WTC11 (cell line): Measurements from ENCODE around the gene PARD6A. TPM values are rescaled to one million over a fixed set of nuclear protein-coding genes. Genes with fewer than 3 reads are reported as not detected.

Experiments
- ATAC-seq: fragments of 200-7000 bp; cut with Tn5 transposase; 2 replicates; pipeline ENCODE4 v1.10.0; 2021; ENCODE audit warnings: mild to moderate bottlenecking, moderate library complexity
- CTCF ChIA-PET: fragments of 300-600 bp; sonication (Branson Sonifier 250); formaldehyde crosslinking; loops from one replicate; lab custom pipeline; 2021; ENCODE audit warnings: antibody characterized with exemption; lab: Charles Lee
- POLR2A ChIA-PET: fragments of 350-600 bp; sonication (Branson Sonifier 250); formaldehyde crosslinking; loops from one replicate; lab custom pipeline; 2021; ENCODE audit warnings: antibody characterized with exemption; lab: Charles Lee
- DNase-seq: peaks from one replicate; pipeline ENCODE4 v3.0.0; 2021; ENCODE audit warnings: low spot score
- H3K27ac Mint-ChIP-seq: 2 replicates; pipeline ENCODE4 v1.8.0; 2021; ENCODE audit warnings: mixed read lengths
- H3K27me3 Mint-ChIP-seq: 2 replicates; pipeline ENCODE4 v1.8.0; 2021; ENCODE audit warnings: low read depth, mild to moderate bottlenecking, moderate library complexity, mixed read lengths
- H3K36me3 Mint-ChIP-seq: 2 replicates; pipeline ENCODE4 v1.8.0; 2021; ENCODE audit warnings: mixed read lengths
- H3K4me1 Mint-ChIP-seq: 2 replicates; pipeline ENCODE4 v1.8.0; 2022; ENCODE audit warnings: mixed read lengths
- H3K4me3 Mint-ChIP-seq: 2 replicates; pipeline ENCODE4 v1.8.0; 2021; ENCODE audit warnings: mild to moderate bottlenecking, moderate library complexity, mixed read lengths
- H3K9me3 Mint-ChIP-seq: 2 replicates; pipeline ENCODE4 v1.8.0; 2021; ENCODE audit warnings: mixed read lengths
- ATF1 ChIP-seq: sonication (generic); formaldehyde crosslinking; IDR thresholded peaks from 2 replicates; pipeline ENCODE4 v1.8.1; 2023; ENCODE audit warnings: mild to moderate bottlenecking, moderate library complexity, missing genetic modification reagents
- CBFB ChIP-seq: sonication (generic); formaldehyde crosslinking; IDR thresholded peaks from 2 replicates; pipeline ENCODE4 v1.8.1; 2022; ENCODE audit warnings: mild to moderate bottlenecking, low read depth, missing genetic modification reagents
- CREM ChIP-seq: sonication (generic); formaldehyde crosslinking; IDR thresholded peaks from 2 replicates; pipeline ENCODE4 v1.8.1; 2022; ENCODE audit warnings: mild to moderate bottlenecking, missing genetic modification reagents, moderate library complexity
- ELF4 ChIP-seq: sonication (generic); formaldehyde crosslinking; IDR thresholded peaks from 2 replicates; pipeline ENCODE4 v1.8.1; 2022; ENCODE audit warnings: low read depth, mild to moderate bottlenecking, moderate library complexity, missing genetic modification reagents
- EMX1 ChIP-seq: fragments of 250-450 bp; sonication (Bioruptor Pico); IDR thresholded peaks from 2 replicates; pipeline ENCODE4 v1.8.0; 2021; ENCODE audit warnings: mild to moderate bottlenecking
- GTF2I ChIP-seq: fragments of 250-450 bp; sonication (Bioruptor Pico); conservative IDR thresholded peaks from 2 replicates; pipeline ENCODE4 v1.4.0; 2021; ENCODE audit warnings: mild to moderate bottlenecking
- IRF2 ChIP-seq: sonication (generic); formaldehyde crosslinking; IDR thresholded peaks from 2 replicates; pipeline ENCODE4 v1.8.0; 2022; ENCODE audit warnings: low read depth, missing genetic modification reagents, borderline replicate concordance
- JAZF1 ChIP-seq: fragments of 250-450 bp; sonication (Bioruptor Pico); IDR thresholded peaks from 2 replicates; pipeline ENCODE4 v1.9.0; 2021; ENCODE audit warnings: moderate library complexity, mild to moderate bottlenecking, inconsistent platforms
- NFATC4 ChIP-seq: fragments of 250-450 bp; sonication (Bioruptor Pico); IDR thresholded peaks from 2 replicates; pipeline ENCODE4 v1.9.0; 2021; ENCODE audit warnings: mild to moderate bottlenecking
- NR1H2 ChIP-seq: sonication (generic); formaldehyde crosslinking; IDR thresholded peaks from 2 replicates; pipeline ENCODE4 v1.9.0; 2021; ENCODE audit warnings: mild to moderate bottlenecking, moderate library complexity, missing genetic modification reagents
- SOX15 ChIP-seq: fragments of 250-450 bp; sonication (Bioruptor Pico); IDR thresholded peaks from 2 replicates; pipeline ENCODE4 v1.9.0; 2021; ENCODE audit warnings: mild to moderate bottlenecking
- TEAD1 ChIP-seq: sonication (generic); formaldehyde crosslinking; IDR thresholded peaks from 2 replicates; pipeline ENCODE4 v1.8.0; 2022; ENCODE audit warnings: mild to moderate bottlenecking, missing genetic modification reagents
- TEAD4 ChIP-seq: sonication (generic); formaldehyde crosslinking; IDR thresholded peaks from 2 replicates; pipeline ENCODE4 v1.8.0; 2022; ENCODE audit warnings: mild to moderate bottlenecking, missing genetic modification reagents
- TP53 ChIP-seq: sonication (generic); formaldehyde crosslinking; IDR thresholded peaks from 2 replicates; pipeline ENCODE4 v1.8.1; 2023; ENCODE audit warnings: mild to moderate bottlenecking, missing genetic modification reagents
- ZNF263 ChIP-seq: sonication (generic); formaldehyde crosslinking; IDR thresholded peaks from 2 replicates; pipeline ENCODE4 v1.8.1; 2022; ENCODE audit warnings: low read depth, mild to moderate bottlenecking, moderate library complexity, missing genetic modification reagents
- total RNA-seq: library from RNA; stranded (reverse); gene quantifications from 3 replicates; pipeline ENCODE4 v1.2.3, GENCODE V29; 2021
- TF ChIP-seq, protein P1 (sequence below): sonication (generic); formaldehyde crosslinking; conservative IDR thresholded peaks from 2 replicates; pipeline ENCODE4 v1.8.1; 2023; ENCODE audit warnings: mild to moderate bottlenecking, low read depth, missing genetic modification reagents, moderate library complexity
- TF ChIP-seq, protein P2 (sequence below): fragments of 200-600 bp; IDR thresholded peaks from 2 replicates; pipeline ENCODE4 v1.8.0; 2022; ENCODE audit warnings: antibody characterized with exemption
- TF ChIP-seq, protein P3 (sequence below): sonication (generic); formaldehyde crosslinking; IDR thresholded peaks from 2 replicates; pipeline ENCODE4 v1.8.0; 2022; ENCODE audit warnings: mild to moderate bottlenecking, missing genetic modification reagents
- TF ChIP-seq, protein P4 (sequence below): sonication (generic); formaldehyde crosslinking; IDR thresholded peaks from 2 replicates; pipeline ENCODE4 v1.8.0; 2023; ENCODE audit warnings: mild to moderate bottlenecking, missing genetic modification reagents
- TF ChIP-seq, protein P5 (sequence below): sonication (generic); formaldehyde crosslinking; IDR thresholded peaks from 2 replicates; pipeline ENCODE4 v1.8.1; 2022; ENCODE audit warnings: mild to moderate bottlenecking, moderate library complexity, missing genetic modification reagents

PARD6A gene
- total RNA-seq, 1 experiment from 2014 or later, result 17.1 TPM

DNA sequence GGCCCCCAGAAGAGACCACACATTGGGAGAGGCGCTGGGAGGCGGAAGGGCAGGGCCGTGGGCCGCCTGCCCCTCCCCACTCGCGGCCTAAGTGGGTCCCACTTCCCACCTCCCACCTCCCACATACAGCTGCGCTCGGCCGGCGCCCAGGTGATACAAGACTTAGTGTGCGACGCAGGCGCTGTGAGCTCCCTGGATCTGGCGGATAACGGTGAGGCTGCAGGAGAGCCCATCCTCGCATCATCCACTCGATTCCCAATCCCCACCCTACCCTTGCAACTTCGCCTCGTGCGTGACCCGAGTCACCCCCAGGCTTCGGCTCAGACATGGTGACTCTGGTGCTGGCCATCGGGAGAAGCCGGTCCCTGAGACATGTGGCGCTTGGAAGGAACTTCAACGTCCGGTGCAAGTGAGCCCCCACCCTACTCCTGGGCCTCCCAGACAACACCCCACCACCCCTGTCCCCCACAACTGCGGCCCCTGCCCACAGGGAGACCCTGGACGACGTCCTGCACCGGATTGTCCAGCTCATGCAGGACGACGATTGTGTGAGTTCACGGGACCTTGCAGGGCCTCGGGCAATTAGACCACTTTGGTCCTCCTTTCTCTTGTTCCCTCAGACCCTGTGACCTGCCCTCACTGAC, 11.9 kb upstream of the PARD6A start:
- H3K27me3 Mint-ChIP-seq, result peaks cover 84% of the 10 kb centered on the region

DNA sequence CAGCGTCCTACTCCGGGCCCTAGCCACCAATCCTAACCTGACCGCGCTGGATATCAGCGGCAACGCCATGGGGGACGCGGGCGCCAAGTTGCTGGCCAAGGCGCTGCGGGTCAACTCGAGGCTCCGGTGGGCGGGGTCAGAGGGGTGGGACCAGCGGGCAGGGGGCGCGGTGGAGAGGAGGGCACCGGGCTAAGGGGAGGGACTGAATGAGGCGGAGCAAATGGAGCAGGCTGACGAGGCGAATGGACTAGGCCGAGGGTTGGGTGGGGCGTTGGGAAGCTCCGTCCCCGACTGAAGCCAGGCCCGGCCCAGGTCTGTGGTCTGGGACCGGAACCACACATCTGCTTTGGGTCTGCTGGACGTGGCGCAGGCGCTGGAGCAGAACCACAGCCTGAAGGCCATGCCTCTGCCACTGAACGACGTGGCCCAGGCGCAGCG, 11.2 kb upstream of the PARD6A start:
- Mint-ChIP-seq H3K36me3 (no peaks in the 10 kb centered on the region; the same call in 1 of the 2 replicates), H3K27me3 (peaks cover 87% of the 10 kb centered on the region), H3K4me1 (peaks cover 12% of the 10 kb centered on the region), H3K4me3 (peak overlapping the region; percentile 52), H3K9me3 (no peaks in the 10 kb centered on the region), H3K27ac (no peak overlapping the region)
- ATAC-seq (peak; percentile 77), DNase-seq (peak; percentile 93)
- ChIA-PET CTCF (interaction anchor here (0.6 to 9.6 kb wide), 9 partner anchors 11 to 169 kb away, joined by 3 to 197 read pairs (median 13); partner anchors contain the start of genes ACD, ATP6V0D1, CTCF and PARD6A), POLR2A (interaction anchor here (0.7 kb wide), 1 partner anchor 17 kb away, joined by 3 read pairs; the partner anchor contains the start of genes C16orf86 and ENKD1)
- no peak for TF ChIP-seq ATF1
- TF ChIP-seq, protein P1, sequence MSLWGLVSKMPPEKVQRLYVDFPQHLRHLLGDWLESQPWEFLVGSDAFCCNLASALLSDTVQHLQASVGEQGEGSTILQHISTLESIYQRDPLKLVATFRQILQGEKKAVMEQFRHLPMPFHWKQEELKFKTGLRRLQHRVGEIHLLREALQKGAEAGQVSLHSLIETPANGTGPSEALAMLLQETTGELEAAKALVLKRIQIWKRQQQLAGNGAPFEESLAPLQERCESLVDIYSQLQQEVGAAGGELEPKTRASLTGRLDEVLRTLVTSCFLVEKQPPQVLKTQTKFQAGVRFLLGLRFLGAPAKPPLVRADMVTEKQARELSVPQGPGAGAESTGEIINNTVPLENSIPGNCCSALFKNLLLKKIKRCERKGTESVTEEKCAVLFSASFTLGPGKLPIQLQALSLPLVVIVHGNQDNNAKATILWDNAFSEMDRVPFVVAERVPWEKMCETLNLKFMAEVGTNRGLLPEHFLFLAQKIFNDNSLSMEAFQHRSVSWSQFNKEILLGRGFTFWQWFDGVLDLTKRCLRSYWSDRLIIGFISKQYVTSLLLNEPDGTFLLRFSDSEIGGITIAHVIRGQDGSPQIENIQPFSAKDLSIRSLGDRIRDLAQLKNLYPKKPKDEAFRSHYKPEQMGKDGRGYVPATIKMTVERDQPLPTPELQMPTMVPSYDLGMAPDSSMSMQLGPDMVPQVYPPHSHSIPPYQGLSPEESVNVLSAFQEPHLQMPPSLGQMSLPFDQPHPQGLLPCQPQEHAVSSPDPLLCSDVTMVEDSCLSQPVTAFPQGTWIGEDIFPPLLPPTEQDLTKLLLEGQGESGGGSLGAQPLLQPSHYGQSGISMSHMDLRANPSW, result no peak
- TF ChIP-seq GTF2I (CRISPR knock-in tag), result no peak

More for the DNA sequence above, 11.9 kb upstream of the PARD6A start:
- no peaks in the 10 kb centered on the region for H3K9me3 Mint-ChIP-seq
- ATAC-seq (no peak), DNase-seq (no peak)
- TF ChIP-seq JAZF1 (no peak), NR1H2 (CRISPR knock-in tag) (no peak), ELF4 (no peak), IRF2 (no peak), CREM (no peak), TEAD1 (CRISPR knock-in tag) (no peak), SOX15 (CRISPR knock-in tag) (no peak), ZNF263 (no peak), TEAD4 (no peak), CBFB (no peak), NFATC4 (CRISPR knock-in tag) (no peak)
- TF ChIP-seq, protein P2, sequence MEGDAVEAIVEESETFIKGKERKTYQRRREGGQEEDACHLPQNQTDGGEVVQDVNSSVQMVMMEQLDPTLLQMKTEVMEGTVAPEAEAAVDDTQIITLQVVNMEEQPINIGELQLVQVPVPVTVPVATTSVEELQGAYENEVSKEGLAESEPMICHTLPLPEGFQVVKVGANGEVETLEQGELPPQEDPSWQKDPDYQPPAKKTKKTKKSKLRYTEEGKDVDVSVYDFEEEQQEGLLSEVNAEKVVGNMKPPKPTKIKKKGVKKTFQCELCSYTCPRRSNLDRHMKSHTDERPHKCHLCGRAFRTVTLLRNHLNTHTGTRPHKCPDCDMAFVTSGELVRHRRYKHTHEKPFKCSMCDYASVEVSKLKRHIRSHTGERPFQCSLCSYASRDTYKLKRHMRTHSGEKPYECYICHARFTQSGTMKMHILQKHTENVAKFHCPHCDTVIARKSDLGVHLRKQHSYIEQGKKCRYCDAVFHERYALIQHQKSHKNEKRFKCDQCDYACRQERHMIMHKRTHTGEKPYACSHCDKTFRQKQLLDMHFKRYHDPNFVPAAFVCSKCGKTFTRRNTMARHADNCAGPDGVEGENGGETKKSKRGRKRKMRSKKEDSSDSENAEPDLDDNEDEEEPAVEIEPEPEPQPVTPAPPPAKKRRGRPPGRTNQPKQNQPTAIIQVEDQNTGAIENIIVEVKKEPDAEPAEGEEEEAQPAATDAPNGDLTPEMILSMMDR, result no peak
- TF ChIP-seq, protein P3, sequence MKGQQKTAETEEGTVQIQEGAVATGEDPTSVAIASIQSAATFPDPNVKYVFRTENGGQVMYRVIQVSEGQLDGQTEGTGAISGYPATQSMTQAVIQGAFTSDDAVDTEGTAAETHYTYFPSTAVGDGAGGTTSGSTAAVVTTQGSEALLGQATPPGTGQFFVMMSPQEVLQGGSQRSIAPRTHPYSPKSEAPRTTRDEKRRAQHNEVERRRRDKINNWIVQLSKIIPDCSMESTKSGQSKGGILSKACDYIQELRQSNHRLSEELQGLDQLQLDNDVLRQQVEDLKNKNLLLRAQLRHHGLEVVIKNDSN (CRISPR knock-in tag), result no peak
- POLR2A ChIA-PET, result interaction anchor here (1.4 to 1.6 kb wide), 2 partner anchors 12 to 105 kb away, joined by 3 to 9 read pairs; partner anchors contain the start of genes ACD and PARD6A
- H3K27ac Mint-ChIP-seq, result no peak overlapping the region
- H3K4me3 Mint-ChIP-seq, result peak overlapping the region; percentile 52
- CTCF ChIA-PET, result interaction anchor here (0.9 to 9.6 kb wide), 12 partner anchors 11 to 128 kb away, joined by 3 to 197 read pairs (median 10); partner anchors contain the start of genes ACD, C16orf86, CTCF and ENKD1
- H3K4me1 Mint-ChIP-seq, result peaks cover 12% of the 10 kb centered on the region
- H3K36me3 Mint-ChIP-seq, result no peaks in the 10 kb centered on the region; the same call in 1 of the 2 replicates

DNA sequence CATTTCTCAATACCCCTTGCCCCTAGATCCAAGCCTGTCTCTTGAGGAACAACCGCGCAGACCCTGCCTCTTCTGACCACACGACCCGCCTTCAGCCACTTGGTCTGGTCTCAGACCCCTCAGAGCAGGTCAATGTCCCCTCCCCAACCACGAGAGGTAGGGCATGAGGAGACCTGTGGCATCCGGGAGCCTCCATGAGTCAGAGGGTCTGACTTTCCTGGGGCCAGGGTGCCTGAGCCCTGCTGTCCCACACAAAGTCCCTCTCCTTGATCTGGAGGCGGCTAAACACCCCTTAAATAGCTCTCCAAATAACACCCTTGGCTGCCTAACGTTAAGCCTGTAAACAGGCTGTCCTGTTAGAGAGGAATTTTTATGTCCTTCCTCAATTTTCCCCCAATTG, 10.7 kb upstream of the PARD6A start:
- H3K9me3 Mint-ChIP-seq, result no peaks in the 10 kb centered on the region
- peaks cover 91% of the 10 kb centered on the region for H3K27me3 Mint-ChIP-seq
- ATAC-seq (no peak), DNase-seq (no peak)
- H3K36me3 Mint-ChIP-seq, result no peaks in the 10 kb centered on the region; the same call in 1 of the 2 replicates
- no peak overlapping the region for H3K27ac Mint-ChIP-seq
- peaks cover 12% of the 10 kb centered on the region for H3K4me1 Mint-ChIP-seq
- peak overlapping the region; percentile 52 for H3K4me3 Mint-ChIP-seq
- ChIA-PET POLR2A (interaction anchor here (0.7 kb wide), 1 partner anchor 16 kb away, joined by 3 read pairs; the partner anchor contains the start of genes C16orf86 and ENKD1), CTCF (interaction anchor here (0.6 to 9.6 kb wide), 5 partner anchors 10 to 169 kb away, joined by 3 to 197 read pairs (median 38); partner anchors contain the start of genes ACD, ATP6V0D1 and PARD6A)
- no peak for TF ChIP-seq EMX1 (CRISPR knock-in tag)
- TF ChIP-seq TP53, result no peak
- TF ChIP-seq, protein P4, sequence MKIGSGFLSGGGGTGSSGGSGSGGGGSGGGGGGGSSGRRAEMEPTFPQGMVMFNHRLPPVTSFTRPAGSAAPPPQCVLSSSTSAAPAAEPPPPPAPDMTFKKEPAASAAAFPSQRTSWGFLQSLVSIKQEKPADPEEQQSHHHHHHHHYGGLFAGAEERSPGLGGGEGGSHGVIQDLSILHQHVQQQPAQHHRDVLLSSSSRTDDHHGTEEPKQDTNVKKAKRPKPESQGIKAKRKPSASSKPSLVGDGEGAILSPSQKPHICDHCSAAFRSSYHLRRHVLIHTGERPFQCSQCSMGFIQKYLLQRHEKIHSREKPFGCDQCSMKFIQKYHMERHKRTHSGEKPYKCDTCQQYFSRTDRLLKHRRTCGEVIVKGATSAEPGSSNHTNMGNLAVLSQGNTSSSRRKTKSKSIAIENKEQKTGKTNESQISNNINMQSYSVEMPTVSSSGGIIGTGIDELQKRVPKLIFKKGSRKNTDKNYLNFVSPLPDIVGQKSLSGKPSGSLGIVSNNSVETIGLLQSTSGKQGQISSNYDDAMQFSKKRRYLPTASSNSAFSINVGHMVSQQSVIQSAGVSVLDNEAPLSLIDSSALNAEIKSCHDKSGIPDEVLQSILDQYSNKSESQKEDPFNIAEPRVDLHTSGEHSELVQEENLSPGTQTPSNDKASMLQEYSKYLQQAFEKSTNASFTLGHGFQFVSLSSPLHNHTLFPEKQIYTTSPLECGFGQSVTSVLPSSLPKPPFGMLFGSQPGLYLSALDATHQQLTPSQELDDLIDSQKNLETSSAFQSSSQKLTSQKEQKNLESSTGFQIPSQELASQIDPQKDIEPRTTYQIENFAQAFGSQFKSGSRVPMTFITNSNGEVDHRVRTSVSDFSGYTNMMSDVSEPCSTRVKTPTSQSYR (CRISPR knock-in tag), result no peak
- TF ChIP-seq, protein P1, result no peak
- TF ChIP-seq, protein P5, sequence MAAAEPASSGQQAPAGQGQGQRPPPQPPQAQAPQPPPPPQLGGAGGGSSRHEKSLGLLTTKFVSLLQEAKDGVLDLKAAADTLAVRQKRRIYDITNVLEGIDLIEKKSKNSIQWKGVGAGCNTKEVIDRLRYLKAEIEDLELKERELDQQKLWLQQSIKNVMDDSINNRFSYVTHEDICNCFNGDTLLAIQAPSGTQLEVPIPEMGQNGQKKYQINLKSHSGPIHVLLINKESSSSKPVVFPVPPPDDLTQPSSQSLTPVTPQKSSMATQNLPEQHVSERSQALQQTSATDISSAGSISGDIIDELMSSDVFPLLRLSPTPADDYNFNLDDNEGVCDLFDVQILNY (CRISPR knock-in tag), result no peak
